Middle frontal gyrus (tissue), 1 donor: Measurements from ENCODE around the gene AHCYL2.
"Not testable (repeated sequence)": the region's sequence is repeated elsewhere in the genome, so short reads cannot be mapped to it uniquely, and the experiment has no call there.

Experiments used
- DNase-seq: peaks from one replicate; pipeline ENCODE4 v3.0.0-alpha.2; 2015; ENCODE audit warnings: low spot score; ENCODE audit errors: extremely low spot score

Gene AHCYL2

DNA sequence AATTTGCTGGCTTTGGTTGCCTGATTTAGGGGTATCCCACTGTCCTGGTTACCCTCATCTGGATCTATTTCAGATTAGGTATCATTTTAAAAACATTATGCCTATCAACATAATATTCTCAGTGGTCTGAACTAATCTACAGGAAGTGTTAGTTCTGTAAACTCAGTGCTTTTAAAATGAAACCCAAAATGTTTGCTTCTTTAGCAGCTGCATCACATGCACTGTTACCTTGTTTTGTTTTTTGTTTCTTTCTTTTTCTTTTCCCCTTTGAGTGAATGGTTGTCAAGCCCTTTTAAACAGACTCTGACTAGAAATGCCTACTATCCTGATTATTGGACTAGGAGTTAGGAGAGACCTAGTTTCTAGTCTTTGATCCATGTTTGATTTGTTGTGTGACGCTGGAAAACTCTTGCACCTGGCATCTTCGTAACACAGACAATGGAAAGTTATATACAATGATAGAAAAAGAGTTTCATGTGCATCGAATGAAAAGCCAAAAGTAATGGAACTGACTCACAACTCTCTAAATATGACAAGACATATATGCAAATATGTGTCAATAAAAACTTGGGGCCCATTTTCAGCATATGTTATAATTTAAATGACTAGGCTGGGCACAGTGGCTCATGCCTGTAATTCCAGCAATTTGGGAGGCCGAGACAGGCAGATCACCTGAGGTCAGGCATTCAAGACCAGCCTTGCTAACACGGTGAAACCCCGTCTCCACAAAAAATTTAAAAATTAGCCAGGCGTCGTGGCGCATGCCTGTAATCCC lies 157.1 kb downstream of the AHCYL2 start:
- DNase-seq, result no peak

DNA sequence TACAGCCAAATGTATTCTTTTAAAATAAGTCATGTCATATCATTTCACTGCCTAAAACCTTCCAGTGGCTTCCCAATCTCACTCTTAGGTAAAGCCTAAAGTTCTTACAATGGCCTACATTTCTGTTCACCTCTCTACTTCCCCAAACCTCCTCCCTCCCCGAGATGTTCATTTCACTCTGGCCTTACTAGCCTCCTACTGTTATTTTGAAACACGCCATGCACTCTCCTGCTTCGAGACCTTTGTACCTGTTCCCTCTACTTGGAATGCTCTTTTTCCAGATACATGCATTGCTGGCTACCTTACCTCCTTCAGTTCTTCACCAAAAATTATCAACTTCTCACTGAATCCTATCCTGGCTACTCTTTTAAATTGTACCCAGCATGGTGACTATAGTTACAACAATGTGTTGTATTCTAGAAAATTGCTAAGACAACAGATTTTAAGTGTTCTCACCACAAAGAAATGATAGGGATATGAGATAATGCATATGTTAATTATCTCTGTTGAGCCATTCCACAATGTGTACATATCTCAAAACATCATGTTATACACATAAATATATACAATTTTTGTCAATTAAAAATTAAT lies 158.8 kb downstream of the AHCYL2 start:
- no peak for DNase-seq

DNA sequence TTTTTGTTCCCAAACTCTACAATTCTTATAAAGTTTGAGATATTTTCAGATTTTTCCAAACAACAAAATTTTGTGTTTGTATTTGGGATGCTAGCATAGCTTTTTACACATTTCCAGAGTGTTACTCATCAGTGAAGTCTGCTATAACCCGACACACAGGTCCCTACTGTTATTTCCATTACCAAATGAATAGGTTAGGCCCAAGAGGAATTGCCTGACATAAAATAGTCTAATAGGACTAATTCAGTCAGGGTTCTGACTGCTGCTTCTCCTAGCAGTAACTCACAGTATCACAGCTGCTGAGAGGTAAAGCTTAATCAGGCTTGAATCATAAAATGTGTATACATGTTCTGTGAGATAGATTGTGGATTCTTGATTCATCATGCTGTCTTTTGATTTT lies 160.3 kb downstream of the AHCYL2 start:
- DNase-seq, result no peak

DNA sequence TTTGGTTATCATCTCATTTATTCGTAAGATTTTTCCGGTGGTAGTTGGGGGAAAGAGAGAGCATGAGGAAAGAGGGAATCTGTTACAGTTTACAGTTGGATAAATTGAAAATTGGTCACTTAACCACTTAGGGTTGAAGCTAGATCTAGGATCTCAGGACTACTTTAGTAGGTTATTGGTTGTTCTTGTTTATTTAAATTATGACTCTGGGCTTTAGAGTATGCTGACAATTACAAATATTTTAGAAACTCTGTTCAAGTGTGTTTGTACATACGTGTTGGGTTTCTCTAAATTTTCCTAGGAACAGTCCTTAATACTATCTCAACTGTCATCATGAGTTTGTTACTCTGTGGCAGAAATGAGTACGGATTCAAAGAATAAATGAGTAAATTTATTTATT lies 160.8 kb downstream of the AHCYL2 start:
- no peak for DNase-seq

DNA sequence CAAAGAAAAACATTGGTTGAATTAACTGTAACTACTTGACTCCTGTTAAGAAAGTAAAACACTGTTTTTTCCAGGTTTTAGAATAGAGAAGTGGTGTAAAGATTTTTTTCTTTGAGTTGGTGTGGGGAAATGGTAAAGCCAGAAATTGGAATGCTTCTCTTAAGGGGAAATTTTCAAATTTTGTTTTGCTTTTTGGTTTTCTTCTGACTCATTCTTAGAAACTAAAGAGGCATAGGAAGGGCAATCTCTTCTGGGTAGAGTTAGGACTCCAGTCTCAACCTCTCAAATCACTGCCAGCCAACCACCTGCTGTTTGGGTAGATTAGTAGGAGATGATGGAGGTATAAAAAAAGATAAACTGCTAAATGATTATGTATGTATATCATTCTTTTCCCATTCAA lies 161.7 kb downstream of the AHCYL2 start:
- no peak for DNase-seq

DNA sequence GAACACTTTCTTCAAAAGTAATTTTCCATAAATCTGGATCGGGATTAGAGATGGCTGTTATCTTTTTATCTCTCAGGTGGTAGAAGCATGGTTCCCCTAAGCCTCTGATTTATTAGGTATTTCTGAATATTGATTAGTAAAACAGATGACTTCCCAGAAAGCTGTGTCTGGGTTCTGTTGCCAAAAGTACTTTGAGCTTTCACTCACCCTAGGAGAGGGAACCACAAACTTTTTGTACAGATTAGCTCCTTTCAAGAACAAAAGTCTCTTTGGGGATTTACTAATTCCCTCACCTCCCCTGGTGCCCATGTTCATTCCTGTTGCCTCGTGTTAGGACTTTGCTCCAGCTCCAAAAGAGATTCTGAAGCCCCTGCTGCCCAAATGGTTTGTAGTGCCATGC lies 162.7 kb downstream of the AHCYL2 start:
- no peak for DNase-seq

DNA sequence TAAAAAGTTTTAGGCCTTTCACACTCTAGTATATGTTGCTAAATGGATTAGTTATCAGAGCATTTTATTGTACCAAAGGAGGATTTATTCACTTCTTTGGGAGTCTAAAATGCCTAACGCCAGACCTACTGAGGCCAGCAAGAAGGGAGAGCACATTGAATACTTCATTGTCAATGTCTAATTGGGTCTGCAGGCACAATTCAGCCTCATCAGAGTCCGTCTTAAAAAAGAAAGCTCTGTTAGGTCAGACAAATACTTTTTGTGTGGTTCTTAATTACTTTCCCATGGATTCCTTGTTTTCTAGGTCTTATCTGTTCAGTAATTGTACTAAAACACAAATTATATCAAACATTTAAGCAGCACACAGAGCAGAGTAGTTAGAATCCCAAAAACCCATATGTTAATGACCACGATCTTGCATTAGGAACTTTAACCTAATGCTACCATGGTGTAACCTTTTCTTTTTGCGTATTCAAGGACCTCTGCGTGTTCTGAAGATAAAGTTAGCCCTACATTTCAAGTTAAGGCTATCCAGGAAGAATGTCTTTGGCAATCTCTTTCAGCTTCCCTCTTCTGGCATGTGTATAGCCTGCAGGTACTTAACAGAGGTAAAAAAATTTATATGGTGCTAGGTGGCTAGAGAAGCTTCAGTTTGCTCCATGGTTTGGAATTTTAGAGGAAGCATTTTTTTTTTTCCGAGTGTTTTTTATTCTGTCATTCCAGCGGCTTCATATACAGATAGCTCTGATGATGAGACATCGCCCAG lies 163.7 kb downstream of the AHCYL2 start:
- DNase-seq, result no peak

DNA sequence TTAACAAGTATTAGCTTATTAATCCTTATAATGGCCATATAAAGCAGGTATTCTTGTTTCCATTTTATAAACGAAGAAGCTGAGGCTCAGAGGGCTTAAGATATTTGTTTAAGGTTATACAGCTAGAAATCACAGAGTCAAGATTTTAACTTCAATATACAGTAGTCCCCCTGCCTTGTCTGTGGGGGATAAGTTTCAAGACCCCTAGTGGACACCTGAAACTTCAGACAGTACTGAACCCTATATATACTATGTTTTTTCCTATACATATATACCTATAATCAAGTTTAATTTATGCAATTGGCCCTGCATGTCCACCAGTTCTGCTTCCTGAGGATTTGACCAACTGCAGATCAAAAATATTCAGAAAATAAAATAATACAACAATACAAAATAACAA lies 165.0 kb downstream of the AHCYL2 start:
- no peak for DNase-seq

DNA sequence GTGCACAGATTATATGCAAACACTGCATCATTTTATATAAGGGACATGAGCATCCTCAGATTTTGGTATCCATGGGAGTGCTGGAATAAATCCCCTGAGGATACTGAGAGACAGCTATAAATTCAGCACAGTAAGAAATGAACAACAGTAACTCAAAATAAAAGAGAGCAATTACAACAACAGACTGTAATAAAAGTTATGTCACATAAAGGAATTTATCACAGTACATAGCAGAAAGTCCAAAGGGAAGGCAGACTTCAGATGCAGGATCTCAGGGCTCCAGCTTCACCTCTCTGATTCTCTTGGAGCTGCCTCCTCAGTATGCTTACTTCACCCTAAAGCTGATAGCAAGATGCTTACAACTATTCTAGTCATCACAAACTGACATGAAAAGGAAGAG lies 165.5 kb downstream of the AHCYL2 start:
- DNase-seq, result no peak

DNA sequence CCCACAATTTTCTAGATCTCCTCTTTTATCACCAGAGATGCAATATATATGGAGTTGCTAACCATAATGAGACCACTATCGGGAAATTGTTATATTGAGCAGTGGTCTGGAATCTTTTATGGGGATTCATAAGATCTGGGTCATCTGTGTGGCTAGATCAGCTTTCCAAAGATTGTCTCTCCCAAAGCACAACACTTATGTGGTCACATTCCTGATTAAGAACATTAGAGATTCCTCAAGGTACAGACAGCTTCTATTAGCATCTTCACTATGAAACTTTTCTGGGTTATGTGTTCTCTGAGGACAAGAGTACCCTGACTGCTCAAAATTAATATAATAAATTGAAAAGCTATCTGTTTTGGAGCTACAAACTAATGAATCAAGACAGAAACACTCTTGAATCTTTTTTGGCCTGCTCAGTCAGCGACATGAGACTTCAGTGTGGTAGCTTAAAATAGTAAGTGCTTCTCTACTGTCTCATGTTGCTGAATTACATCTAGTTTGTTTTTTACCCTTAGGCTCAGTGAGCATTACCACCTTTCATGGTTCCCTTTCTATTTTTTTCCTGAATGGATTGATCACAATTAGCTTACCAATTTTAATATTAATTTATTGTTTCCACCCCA lies 166.8 kb downstream of the AHCYL2 start:
- no peak for DNase-seq

DNA sequence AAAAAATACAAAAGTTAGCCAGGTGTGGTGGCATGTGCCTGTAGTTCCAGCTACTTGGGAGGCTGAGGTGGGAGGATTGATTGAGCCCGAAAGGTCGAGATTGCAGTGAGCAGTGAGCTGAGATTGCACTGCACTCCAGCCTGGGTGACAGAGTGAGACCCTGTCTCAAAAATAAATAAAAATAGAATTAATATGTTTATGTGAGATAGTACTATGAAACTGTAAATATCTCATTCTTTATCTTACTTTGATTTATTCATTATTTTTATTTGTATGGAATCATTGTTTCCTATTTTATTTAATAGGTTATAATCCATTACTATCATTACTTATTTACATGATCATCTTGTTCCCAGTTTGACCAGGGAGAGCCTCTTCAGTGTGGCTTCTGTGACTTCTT lies 168.4 kb downstream of the AHCYL2 start:
- no peak for DNase-seq

DNA sequence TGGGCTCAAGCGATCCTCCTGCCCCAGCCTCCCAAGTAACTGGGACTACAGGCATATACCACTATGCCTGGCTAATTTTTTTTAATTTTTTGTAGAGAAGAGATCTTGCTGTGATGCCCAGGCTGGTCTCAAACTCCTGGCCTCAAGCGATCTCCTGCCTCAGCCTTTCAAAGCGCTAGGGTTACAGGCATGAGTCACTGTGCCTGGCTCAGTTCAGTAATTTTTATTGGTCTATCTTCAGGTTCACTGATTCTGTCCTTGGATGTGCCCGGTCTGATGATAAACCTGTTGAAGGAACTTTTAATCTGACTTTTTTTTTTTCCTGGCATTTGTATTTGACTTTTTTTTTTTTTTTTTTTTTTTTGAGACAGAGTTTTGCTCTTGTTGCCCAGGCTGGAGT lies 169.3 kb downstream of the AHCYL2 start:
- no peak for DNase-seq

DNA sequence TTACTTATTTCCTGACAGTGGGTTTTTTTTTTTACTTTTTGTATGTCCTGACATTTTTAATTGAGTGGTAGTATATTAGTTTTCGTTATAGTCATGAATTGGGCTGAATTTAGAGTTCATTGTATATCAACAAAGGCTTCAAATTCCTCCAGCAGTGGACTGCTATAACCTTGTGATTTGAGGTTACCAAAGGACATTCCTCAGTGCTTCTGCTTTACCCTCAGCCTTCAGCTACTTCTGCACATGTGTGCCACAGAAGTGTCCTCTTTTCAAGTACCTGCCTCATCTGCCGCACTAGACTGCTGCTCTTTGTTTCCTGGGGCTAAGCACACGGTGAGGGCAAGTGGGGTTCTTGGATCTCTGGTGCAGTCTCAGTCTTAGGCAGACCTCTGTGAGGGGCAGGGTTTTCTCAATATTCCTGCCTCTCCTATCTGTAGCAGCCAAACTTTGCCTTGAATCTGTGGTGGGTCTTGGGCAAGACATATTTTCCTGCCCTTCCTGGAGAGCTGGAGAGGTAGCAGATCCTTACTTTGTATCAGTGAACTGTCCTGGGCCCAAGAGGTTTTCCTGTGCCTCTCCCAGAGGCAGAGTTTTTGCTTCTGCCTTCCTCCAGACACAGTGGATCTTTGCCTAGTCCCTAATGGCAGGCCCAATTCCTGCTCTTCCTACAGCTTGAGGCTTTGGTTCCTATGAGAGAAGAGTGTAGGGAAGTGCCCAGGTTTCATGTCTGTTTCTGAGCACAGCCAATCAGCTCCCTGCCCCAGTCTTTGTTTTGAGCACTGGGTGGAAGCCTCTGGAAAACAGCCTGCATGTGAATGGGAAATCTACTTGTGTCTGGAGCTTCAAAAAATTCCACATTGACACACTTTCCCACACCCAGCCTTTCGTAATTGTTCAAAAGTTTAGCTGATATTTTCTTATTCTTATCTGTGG lies 170.4 kb downstream of the AHCYL2 start:
- DNase-seq, result no peak

DNA sequence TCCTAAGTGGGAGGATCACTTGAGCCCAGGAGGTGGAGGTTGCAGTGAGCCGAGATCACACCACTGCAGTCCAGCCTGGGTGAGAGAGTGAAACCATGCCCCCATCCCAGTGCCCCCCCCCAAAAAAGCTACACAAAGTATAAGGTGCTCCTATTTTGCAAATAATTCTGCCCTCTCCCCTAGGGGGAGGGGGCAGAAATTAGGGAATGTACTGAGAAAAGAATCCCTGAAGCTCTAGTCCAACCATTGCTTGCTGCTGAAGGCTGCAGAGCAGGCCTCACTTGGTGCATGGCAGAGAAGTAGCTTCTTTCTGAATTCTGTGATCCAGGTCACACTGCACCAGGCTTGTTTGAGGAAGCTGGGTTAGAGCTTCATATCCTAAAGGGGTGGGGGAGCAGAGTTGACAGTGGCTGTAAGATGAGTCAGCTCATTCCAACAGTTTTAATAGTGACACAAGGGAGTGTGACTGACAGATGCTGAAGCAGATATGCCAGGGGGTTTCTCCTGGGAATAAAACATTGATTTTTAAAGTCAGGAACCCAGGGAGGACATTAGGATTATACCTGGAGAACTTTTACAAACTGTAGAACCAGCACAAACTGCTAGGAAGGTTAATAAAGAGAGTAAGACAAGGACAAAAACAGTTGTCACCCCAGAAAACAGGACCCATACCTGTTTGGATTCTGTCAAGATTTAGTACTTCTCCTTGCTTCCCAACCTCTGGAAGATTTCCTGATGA lies 176.6 kb downstream of the AHCYL2 start:
- no peak for DNase-seq

DNA sequence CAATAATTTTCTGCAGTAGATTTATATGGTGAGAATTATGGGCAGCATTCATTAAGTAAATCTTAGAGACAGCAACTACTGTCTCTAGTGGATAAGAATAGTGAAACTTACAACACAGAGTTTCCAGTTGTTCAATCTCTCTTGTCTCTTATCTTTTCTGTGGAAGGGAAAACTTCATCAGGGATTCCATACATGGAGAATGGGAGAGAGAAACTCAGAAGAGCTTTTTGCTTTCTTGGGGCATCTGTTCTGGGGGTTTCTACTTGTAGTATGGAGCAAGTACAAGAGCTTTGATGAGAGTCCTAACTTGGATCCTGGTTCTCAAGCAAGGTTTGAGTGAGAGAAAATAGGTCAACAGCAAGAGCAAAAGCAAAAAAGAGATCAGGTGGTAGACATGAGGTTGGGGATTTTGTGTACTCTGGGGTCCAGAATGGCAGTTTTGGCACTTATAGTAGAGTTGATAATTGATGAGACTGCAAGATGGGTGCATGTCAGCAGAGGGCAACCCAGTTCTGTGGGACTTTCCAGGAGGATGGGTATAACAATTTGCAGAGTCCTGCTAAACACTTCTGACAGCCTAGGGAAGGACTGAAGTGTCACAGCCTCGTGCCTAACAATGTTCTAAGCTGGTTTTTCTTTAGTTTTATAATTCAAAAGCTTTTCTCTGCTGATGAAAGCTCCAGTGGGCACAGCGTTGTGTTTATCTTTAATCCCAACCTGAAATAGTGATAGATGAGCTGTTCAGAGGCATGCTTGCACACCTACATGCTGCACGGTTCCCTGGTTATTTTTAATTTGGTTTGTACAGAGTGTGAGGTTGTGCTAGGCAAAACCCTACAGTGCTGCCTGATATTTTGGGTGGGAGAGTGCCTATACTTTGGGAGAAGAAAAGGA lies 177.4 kb downstream of the AHCYL2 start:
- DNase-seq, result no peak

DNA sequence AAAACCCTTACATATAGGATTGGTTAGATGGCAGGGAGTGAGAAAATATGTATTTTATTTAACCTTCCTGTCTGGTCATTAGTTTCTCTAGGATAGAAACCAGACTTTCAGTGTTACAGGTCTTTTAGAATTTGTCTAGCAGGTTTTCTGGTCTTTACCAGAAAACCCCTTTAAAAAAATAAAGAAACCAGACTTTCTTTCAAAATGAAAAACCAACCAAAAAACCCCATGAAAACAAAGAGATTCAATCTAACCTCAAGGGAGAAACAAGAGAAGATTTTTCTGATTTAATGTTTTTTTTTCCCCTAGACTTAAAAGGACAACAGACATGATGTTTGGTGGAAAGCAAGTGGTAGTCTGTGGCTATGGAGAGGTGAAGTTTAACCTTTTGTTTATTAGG lies 180.7 kb downstream of the AHCYL2 start:
- DNase-seq, result no peak

DNA sequence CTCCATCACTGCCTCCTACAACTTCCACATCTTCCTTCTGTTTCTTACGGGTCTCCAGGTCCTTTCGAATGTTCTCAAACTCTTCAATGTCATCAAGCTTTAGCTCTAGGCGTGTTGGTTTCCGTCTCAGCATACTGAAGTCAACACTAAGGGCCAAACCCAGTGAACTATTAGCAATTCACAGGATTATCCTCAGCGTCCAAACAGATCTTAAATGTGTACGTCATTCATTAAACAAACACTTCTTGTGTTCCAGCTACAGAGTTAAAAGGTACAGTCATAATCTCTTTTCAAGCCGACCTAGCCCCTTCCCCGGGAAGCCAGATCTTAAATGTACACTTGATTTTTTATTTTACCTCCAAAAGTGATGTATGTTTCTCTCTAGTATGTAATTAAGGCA lies 185.4 kb downstream of the AHCYL2 start:
- DNase-seq, result not testable (repeated sequence)

DNA sequence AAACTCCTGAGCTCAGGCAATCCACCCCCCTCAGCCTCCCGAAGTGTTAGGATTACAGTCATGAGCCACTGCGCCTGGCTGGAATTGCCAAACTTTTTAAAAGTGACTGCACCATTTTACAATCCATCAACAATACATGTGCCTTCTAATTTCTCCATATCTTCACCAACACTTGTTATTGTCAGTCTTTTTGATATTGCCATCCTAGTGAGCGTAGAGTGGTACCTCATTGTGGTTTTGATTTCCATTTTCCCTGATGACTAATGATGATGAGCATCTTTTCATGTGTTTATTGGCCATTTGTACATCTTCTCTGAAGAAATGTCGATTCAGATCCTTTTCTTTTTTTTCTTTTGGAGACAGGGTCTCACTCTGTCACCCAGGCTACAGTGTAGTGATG lies 187.7 kb downstream of the AHCYL2 start:
- DNase-seq, result no peak

DNA sequence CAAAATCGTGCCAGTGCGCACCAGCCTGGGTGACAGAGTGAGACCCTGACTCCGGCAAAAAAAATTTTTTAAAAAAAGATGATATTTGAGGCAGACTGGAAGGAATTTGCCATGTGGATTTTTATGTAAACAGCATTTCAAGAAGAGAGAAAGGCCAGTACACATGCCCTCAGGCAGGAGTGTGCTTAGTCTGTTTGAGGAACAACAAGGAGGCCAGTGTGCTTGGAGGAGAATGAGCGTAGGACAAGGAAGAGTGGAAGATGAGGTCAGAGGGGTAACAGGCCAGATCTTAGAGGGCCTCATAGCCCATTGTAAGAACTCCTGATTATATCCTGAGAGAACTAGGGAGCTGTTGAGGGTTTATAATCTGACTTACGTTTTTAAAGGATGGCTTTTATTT lies 192.2 kb downstream of the AHCYL2 start:
- DNase-seq, result no peak
